Head of caudate nucleus (tissue), 42 donors: Measurements from ENCODE around the gene HRC.

Experiments
- DNase-seq, 42 donors: peaks; one replicate each; pipeline versions ENCODE4 v3.0.0 to v3.0.0-alpha.2; 2020 to 2021; ENCODE audit warnings: mixed read lengths in 7 of 42
- intact Hi-C: fragments of 100-400 bp; cut with DNase I; formaldehyde crosslinking; loops from one replicate; pipeline ENCODE4 v1.15.0; 2022

The HRC gene

DNA sequence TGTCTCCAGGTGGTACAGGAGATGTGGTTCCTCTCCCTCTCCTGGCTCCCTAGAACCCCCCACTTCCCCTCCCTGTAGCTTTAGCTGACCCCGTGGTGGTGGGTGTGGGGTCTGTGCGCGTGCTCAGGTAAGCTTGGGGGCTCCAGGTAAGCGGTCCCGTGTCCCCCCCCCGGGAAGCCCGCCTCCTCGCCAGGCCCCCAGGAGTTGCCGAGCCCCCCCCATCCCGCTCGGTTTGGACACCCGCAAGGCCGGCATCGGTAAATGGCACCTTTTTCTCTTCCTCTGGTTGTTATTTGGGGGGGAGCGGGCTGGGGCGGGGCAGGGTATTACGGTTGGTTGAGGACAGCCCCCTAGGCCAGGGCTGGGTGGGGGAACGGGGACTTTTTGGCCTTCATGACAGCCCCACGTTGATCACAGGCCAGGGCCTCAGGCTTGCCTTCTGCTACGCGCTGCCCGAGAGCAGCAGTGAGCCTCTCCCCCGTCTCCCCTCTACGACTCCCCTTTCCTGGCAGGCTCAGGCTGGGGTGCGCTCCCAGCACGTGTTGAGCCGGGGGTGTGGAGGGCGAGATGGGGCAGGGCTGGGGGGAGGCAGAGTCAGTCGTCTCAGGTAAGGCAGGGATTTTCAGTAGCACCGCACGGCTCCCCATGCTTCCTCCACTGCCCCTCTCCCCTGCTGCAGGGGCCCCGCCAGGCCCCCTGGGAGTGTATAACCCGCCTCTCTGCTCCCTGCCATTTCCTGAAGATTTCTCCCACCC, 51.7 kb downstream of the HRC start:
- intact Hi-C loops: loop anchor here (10.0 kb wide), 1 partner anchor 111 kb away; no protein-coding TSS in a partner anchor

DNA sequence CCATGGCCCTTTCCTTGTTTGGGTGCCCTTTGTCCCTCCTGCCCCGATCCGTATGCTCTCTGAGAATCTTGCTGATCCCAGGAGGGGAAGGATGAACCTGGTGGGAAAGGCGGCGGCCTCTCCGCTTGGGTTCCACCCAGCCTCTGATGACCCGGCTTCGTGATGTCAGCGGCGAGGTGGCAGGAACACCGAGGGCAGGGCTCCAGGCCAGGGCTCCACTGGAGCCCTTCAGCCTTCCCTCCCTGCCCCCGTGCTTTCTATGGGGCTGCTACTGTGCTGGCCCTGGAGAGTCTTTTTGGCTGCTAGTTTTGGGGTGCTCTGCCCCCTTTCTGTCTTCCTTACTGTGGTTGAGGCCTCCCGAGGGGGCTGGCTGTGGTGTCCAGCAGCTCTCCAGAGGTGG, 52.9 kb downstream of the HRC start:
- DNase-seq: no peak
- intact Hi-C loops: loop anchor here (10.0 kb wide), 1 partner anchor 112 kb away; no protein-coding TSS in a partner anchor

More for the DNA sequence above, 51.7 kb downstream of the HRC start:
- DNase-seq: no peak
